Measurements from ENCODE around the gene HSDL2.
A peak's percentile ranks its signal among the peaks of the same experiment; 100 is the strongest.

The HSDL2 gene

DNA sequence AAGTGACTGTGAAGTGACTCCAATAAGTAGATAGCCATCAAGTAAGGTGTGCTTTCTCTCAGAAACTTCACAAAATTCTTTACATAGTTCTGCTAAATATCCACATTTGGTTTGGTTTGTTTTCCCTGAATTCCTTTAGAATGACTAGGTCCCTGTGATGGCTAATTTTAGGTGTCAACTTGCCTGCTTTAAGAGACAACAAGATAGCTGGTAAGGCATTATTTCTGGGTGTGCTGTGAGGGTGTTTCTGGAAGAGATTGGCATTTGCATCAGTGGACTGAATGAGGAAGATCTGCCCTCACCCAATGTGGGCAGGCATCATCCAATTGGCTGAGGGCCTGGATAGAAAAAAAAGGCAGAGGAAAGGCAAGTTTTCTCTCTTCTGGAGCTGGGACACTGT is 38.2 kb upstream of the HSDL2 start:
- peak overlapping the region; percentile 33 for H3K27ac ChIP-seq (ENCODE audit: poor library complexity, severe bottlenecking)
- no peak for DNase-seq (ENCODE audit: low spot score)
- no peak for TF ChIP-seq CTCF (IDR thresholded peaks at IDR 0.05; ENCODE audit: poor library complexity, severe bottlenecking)

DNA sequence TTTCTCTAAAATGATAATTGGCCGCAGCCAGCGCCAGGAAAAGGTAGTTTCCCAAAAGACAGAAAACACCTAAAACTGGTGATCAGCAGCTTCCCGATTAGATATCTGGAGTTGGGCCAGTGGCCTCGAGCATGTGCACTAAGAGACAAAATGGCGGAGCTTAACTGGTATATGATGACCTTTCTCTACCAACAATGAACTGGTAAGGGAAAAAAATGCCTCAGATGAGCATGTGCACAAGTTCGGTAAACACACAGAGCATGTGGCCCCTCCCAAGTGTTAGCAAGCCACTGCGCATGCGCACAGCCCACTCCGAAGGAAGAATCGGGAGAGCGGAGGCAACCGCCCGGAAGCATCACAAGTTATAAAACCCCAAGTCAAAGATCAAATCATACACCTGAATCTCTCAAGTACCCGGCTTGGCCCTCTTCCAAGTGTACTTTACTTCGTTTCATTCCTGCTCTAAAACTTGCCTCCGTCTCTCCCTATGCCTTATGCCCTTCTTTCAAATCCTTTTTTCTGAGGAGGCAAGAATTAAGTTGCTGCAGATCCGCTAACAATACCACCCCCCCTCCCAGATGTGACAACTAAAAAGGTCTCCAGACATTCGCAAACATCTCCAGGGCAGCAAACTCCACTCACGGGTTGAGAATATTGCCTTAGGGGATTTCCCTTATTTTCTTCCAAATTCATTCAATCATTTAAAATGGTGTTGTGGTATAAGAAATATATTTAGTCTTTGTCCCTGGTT is 31.5 kb upstream of the HSDL2 start:
- no peak overlapping the region for H3K4me3 ChIP-seq (ENCODE audit: severe bottlenecking)
- DNase-seq (ENCODE audit: low spot score), result no peak

More for the DNA sequence above, 38.2 kb upstream of the HSDL2 start:
- H3K4me3 ChIP-seq (ENCODE audit: severe bottlenecking), result no peak overlapping the region
- ATAC-seq (ENCODE audit: low read depth), result peak; percentile 85
- peaks cover 12% of the 10 kb centered on the region for H3K4me1 ChIP-seq (ENCODE audit: insufficient read depth, poor library complexity, severe bottlenecking)
- H3K9me3 ChIP-seq (ENCODE audit: severe bottlenecking), result no peaks in the 10 kb centered on the region
- no peaks in the 10 kb centered on the region for H3K27me3 ChIP-seq (ENCODE audit: insufficient read depth, poor library complexity, severe bottlenecking)
- H3K36me3 ChIP-seq (ENCODE audit: low read depth), result no peaks in the 10 kb centered on the region

GRCh38 chr9:112349008-112349333 is 30.9 kb upstream of the HSDL2 start:
- Histone ChIP-seq H3K4me1 (ENCODE audit: insufficient read depth, poor library complexity, severe bottlenecking) (no peaks in the 10 kb centered on the region), H3K4me3 (ENCODE audit: severe bottlenecking) (no peak overlapping the region), H3K9me3 (ENCODE audit: severe bottlenecking) (no peaks in the 10 kb centered on the region), H3K27me3 (ENCODE audit: insufficient read depth, poor library complexity, severe bottlenecking) (no peaks in the 10 kb centered on the region), H3K36me3 (ENCODE audit: low read depth) (no peaks in the 10 kb centered on the region), H3K27ac (ENCODE audit: poor library complexity, severe bottlenecking) (no peak overlapping the region)
- no peak for TF ChIP-seq CTCF (IDR thresholded peaks at IDR 0.05; ENCODE audit: poor library complexity, severe bottlenecking)
- DNase-seq (ENCODE audit: low spot score) (no peak), ATAC-seq (ENCODE audit: low read depth) (no peak)

More for the DNA sequence above, 31.5 kb upstream of the HSDL2 start:
- no peaks in the 10 kb centered on the region for H3K4me1 ChIP-seq (ENCODE audit: insufficient read depth, poor library complexity, severe bottlenecking)
- H3K27ac ChIP-seq (ENCODE audit: poor library complexity, severe bottlenecking), result no peak overlapping the region
- H3K27me3 ChIP-seq (ENCODE audit: insufficient read depth, poor library complexity, severe bottlenecking), result no peaks in the 10 kb centered on the region
- H3K9me3 ChIP-seq (ENCODE audit: severe bottlenecking), result no peaks in the 10 kb centered on the region
- no peak for ATAC-seq (ENCODE audit: low read depth)
- no peaks in the 10 kb centered on the region for H3K36me3 ChIP-seq (ENCODE audit: low read depth)
- no peak for TF ChIP-seq CTCF (IDR thresholded peaks at IDR 0.05; ENCODE audit: poor library complexity, severe bottlenecking)

DNA sequence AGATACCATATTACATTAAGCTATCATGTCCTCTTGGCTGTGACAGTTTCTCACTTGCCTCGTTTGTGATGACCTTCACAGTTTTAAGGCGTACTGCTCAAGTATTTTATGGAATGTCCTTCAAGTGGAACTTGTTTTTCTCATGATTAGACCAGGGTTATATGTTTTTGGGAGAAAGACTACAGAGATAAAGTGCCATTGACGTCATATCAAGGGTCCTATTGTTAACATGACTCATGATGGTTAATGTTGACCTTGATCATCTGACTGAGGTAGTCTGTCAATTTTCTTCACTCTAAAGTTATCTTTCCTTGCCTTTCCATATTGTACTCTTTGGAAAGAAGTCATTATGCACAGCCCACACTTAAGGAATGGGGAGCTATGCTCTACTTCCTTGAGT is 28.7 kb upstream of the HSDL2 start:
- no peak overlapping the region for H3K27ac ChIP-seq (ENCODE audit: poor library complexity, severe bottlenecking)
- no peaks in the 10 kb centered on the region for H3K4me1 ChIP-seq (ENCODE audit: insufficient read depth, poor library complexity, severe bottlenecking)
- no peaks in the 10 kb centered on the region for H3K27me3 ChIP-seq (ENCODE audit: insufficient read depth, poor library complexity, severe bottlenecking)
- H3K4me3 ChIP-seq (ENCODE audit: severe bottlenecking), result no peak overlapping the region
- ATAC-seq (ENCODE audit: low read depth) (no peak), DNase-seq (ENCODE audit: low spot score) (no peak)
- H3K36me3 ChIP-seq (ENCODE audit: low read depth), result no peaks in the 10 kb centered on the region
- TF ChIP-seq CTCF (IDR thresholded peaks at IDR 0.05; ENCODE audit: poor library complexity, severe bottlenecking), result no peak
- no peaks in the 10 kb centered on the region for H3K9me3 ChIP-seq (ENCODE audit: severe bottlenecking)

GRCh38 chr9:112352209-112352608 is 27.7 kb upstream of the HSDL2 start:
- no peak overlapping the region for H3K4me3 ChIP-seq (ENCODE audit: severe bottlenecking)
- H3K27ac ChIP-seq (ENCODE audit: poor library complexity, severe bottlenecking), result no peak overlapping the region
- H3K9me3 ChIP-seq (ENCODE audit: severe bottlenecking), result no peaks in the 10 kb centered on the region
- no peak for DNase-seq (ENCODE audit: low spot score)
- TF ChIP-seq CTCF (IDR thresholded peaks at IDR 0.05; ENCODE audit: poor library complexity, severe bottlenecking), result no peak
- no peaks in the 10 kb centered on the region for H3K4me1 ChIP-seq (ENCODE audit: insufficient read depth, poor library complexity, severe bottlenecking)
- H3K36me3 ChIP-seq (ENCODE audit: low read depth), result no peaks in the 10 kb centered on the region
- no peak for ATAC-seq (ENCODE audit: low read depth)
- no peaks in the 10 kb centered on the region for H3K27me3 ChIP-seq (ENCODE audit: insufficient read depth, poor library complexity, severe bottlenecking)

All from RWPE2 (cell line).